Liver (tissue), 3 donors: Measurements from ENCODE around the gene TENM3.

Experiments used
- RAD21 ChIP-seq, 2 donors: IDR thresholded peaks; 2 replicates each; pipeline ENCODE4 v1.6.1; 2016; ENCODE audit warnings: antibody characterized with exemption in 2 of 2, mild to moderate bottlenecking in 2 of 2
- TAF1 ChIP-seq: conservative IDR thresholded peaks from 2 replicates; pipeline ENCODE4 v1.6.1; 2016; ENCODE audit warnings: antibody characterized with exemption, mild to moderate bottlenecking
- YY1 ChIP-seq: IDR thresholded peaks from 2 replicates; pipeline ENCODE4 v1.6.1; 2016; ENCODE audit warnings: antibody characterized with exemption, mild to moderate bottlenecking
- TF ChIP-seq, protein P1 (sequence below): fragments of 150-350 bp; IDR thresholded peaks from 2 replicates; pipeline ENCODE4 v1.5.1; 2017; ENCODE audit warnings: improper control_type of control experiment, low read depth, low read length; ENCODE audit not compliant: missing input control
- donor health status: healthy.
- donor health status: healthy.

- TF ChIP-seq, protein P1, sequence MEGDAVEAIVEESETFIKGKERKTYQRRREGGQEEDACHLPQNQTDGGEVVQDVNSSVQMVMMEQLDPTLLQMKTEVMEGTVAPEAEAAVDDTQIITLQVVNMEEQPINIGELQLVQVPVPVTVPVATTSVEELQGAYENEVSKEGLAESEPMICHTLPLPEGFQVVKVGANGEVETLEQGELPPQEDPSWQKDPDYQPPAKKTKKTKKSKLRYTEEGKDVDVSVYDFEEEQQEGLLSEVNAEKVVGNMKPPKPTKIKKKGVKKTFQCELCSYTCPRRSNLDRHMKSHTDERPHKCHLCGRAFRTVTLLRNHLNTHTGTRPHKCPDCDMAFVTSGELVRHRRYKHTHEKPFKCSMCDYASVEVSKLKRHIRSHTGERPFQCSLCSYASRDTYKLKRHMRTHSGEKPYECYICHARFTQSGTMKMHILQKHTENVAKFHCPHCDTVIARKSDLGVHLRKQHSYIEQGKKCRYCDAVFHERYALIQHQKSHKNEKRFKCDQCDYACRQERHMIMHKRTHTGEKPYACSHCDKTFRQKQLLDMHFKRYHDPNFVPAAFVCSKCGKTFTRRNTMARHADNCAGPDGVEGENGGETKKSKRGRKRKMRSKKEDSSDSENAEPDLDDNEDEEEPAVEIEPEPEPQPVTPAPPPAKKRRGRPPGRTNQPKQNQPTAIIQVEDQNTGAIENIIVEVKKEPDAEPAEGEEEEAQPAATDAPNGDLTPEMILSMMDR = no peak
- no peak for TF ChIP-seq TAF1
- no peak for TF ChIP-seq YY1
- TF ChIP-seq RAD21 (IDR thresholded peaks at IDR 0.05) = no peak
Measured at GRCh38 chr4:182822554-182822953, 579.4 kb downstream of the TENM3 start.
